NCI-H510A treated with DMSO at 0.1 percent for 48 hours (cell line): ENCODE data around the gene NUDT8.
"Not testable (repeated sequence)": the region's sequence is repeated elsewhere in the genome, so short reads cannot be mapped to it uniquely, and the experiment has no call there.

ENCODE experiments used
- DNase-seq: peaks from one replicate; lab custom pipeline; 2025; lab: John Stamatoyannopoulos, UW

The NUDT8 gene

GRCh38 chr11:67588899-67589415, 40.8 kb downstream of the NUDT8 start:
- DNase-seq = not testable (repeated sequence)

GRCh38 chr11:67588136-67588503, 41.6 kb downstream of the NUDT8 start:
- DNase-seq = no peak

- no peak for DNase-seq
These were observed 43.0 kb downstream of the NUDT8 start for GRCh38 chr11:67586568-67587250.

- no peak for DNase-seq
These were observed 43.8 kb downstream of the NUDT8 start for GRCh38 chr11:67585911-67586310.

- DNase-seq = no peak
These were observed 44.6 kb downstream of the NUDT8 start for GRCh38 chr11:67584881-67585873.

GRCh38 chr11:67584205-67584880, 45.4 kb downstream of the NUDT8 start:
- DNase-seq = peak; percentile 61

GRCh38 chr11:67583247-67584204, 46.2 kb downstream of the NUDT8 start, which contains the start of gene GSTP1:
GSTP1 (plus strand) TSS chr11:67583812; CDS start chr11:67583844, 32 bp downstream.
- DNase-seq = peak; percentile 92

- DNase-seq = peak; percentile 75
These were observed 47.7 kb downstream of the NUDT8 start for GRCh38 chr11:67582011-67582410.

GRCh38 chr11:67581469-67581868, 48.3 kb downstream of the NUDT8 start:
- peak; percentile 90 for DNase-seq

GRCh38 chr11:67577951-67578350, 51.8 kb downstream of the NUDT8 start:
- DNase-seq = no peak
